ENCODE results near the gene HASPIN.

GRCh38 chr17:3754066-3754457, 30.4 kb downstream of the HASPIN start:
- no peak for TF ChIP-seq CTCF (IDR thresholded peaks at IDR 0.05 in 8 of 11, conservative IDR thresholded peaks at IDR 0.05 in 3 of 11)
- no peak for TF ChIP-seq POLR2A (IDR thresholded peaks at IDR 0.05)

All from spleen (tissue), 7 donors.